NCI-H2227 treated with DMSO at 0.1 percent for 48 hours (cell line): Measurements from ENCODE around the gene RBBP9.
"Not testable (repeated sequence)": the region's sequence is repeated elsewhere in the genome, so short reads cannot be mapped to it uniquely, and the experiment has no call there.

ENCODE experiments used
- DNase-seq: peaks from one replicate; lab custom pipeline; 2025; lab: John Stamatoyannopoulos, UW

The RBBP9 gene

DNA sequence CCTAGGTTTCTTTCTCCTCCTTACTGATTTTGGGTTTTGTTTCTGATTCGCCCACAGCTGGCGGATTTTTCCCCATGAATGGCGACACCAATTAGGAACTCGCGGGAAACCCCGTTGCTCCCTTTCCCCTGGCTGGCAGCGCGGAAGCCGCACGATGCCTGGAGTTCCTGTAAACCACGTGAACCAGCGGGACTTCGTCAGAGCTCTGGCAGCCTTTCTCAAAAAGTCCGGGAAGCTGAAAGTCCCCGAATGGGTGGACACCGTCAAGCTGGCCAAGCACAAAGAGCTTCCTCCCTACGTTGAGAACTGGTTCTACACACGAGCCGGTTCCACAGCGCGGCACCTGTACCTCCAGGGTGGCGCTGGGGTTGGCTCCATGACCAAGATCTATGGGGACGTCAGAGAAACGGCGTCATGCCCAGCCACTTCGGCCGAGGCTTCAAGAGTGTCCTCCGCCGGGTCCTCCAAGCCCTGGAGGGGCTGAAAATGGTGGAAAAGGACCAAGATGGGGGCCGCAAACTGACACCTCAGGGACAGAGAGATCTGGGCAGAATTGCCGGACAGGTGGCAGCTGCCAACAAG is 7.5 kb upstream of the RBBP9 start:
- DNase-seq = no peak

DNA sequence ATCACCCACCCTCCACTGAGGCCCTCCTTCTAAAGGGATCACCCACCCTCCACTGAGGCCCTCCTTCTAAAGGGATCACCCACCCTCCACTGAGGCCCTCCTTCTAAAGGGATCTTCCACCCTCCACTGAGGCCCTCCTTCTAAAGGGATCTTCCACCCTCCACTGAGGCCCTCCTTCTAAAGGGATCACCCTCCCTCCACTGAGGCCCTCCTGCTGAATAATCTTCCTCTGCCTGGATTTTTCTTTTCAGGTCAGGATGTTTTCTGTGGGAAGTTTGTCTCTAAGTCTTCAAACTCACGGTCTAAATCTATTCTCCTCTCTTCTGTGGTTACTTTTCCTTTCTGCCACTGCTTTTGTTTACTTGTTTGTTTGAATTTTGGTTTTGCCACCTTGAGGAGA is 4.6 kb upstream of the RBBP9 start:
- not testable (repeated sequence) for DNase-seq

DNA sequence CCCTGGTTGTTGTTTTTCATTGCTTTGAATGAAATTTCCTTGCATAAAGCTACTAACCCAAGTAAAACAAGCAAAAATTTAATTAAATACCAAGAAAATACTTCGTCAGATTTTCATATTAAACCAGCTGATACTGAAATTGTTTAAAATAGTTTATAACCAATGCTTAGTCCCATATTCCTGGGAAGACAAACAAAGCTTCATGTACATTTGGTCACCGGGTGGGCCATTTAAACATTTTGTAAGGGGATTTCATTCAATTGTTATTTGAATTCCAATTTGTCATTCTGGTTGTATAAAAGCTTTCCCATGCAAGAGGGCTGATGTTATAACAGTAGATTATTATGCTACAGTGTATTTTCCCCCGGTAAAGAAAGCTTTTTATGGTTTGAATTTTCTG is 578 bp upstream of the RBBP9 start:
- no peak for DNase-seq

DNA sequence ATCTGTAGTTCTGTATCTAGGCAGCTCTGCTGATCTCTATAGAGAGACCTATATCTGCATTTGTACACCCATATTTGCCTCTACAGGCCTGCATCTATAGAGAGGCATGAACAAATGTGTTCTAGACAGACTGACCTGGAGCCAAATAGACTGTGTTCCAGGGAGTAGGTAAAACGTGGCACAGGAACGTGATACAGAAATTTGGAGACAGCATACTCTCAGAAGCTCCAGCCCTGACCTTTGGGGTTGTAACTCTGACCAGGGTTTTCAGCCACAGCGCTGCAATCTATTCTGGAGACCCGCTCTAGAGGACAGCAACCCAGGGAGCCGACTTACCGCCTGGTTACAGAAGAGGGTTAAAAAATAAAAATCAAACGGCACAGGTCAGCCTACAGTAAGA is 983 bp downstream of the RBBP9 start:
- no peak for DNase-seq

DNA sequence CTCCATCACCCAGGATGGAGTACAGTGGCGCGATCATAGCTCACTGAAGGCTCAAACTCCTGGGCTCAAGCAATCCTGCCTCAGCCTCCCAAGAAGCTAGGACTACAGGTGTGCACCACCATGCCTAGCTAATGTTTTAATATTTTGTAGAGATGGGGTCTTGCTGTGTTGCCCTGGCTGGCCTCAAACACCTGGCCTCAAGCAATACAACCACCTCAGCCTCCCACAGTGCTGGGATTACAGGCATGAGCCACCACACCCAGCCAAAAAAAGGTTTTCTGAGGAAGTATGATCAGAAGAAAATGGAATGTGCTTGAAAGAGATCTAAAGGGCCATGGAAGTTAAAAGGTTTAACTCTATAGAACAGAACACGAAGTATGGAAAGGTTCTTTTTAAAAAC is 8.7 kb downstream of the RBBP9 start:
- DNase-seq = no peak

DNA sequence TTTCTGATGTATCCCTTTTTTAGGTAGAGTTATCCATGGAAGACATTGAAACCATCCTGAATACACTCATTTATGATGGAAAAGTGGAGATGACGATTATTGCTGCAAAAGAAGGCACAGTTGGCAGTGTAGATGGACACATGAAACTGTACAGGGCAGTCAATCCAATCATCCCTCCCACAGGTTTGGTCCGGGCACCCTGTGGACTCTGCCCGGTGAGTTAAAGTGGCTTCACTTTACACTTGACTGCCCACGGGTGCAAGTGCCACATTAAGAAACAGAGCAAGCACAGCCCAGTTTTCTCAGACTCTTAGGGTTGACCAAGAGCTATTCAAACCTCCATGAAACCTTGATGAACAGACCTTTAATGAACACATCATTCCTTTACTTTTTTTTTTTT is 15.4 kb downstream of the RBBP9 start:
- DNase-seq = no peak

DNA sequence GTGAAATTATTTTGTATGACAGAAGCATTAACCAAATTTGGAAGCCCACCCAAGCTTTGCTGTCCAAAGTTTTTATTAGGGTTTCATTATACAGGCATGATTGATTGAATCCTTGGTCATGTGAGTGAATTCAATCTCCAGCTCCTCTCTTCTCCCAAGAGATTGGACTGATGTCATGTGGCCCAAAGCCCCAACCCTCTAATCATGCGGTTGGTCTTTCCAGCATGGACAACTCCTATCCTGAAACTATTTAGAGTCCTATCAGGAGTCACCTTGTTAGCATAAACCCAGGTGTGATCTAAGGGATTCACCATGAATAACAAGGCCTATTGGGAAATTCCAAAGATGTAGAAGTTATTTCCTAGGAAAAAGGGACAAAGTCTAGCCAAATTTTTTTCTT is 19.2 kb downstream of the RBBP9 start:
- DNase-seq = no peak

DNA sequence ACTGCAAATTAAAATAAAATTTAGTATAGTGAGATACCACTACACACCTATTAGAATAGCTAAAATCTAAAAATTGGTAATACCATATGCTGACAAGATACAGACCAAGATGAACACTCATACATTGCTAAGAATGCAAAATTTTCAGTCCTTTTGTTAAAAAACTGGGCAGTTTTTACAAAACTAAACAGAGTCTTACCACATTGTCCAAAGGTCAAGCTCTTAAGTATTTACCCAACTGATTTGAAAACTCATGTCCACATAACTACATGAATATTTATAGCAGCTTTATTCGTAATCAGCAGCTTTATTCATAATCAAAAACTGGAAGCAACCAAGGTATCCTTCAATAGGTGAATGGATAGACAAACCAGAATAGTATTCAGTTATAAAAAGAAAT is 19.8 kb downstream of the RBBP9 start:
- DNase-seq = no peak

DNA sequence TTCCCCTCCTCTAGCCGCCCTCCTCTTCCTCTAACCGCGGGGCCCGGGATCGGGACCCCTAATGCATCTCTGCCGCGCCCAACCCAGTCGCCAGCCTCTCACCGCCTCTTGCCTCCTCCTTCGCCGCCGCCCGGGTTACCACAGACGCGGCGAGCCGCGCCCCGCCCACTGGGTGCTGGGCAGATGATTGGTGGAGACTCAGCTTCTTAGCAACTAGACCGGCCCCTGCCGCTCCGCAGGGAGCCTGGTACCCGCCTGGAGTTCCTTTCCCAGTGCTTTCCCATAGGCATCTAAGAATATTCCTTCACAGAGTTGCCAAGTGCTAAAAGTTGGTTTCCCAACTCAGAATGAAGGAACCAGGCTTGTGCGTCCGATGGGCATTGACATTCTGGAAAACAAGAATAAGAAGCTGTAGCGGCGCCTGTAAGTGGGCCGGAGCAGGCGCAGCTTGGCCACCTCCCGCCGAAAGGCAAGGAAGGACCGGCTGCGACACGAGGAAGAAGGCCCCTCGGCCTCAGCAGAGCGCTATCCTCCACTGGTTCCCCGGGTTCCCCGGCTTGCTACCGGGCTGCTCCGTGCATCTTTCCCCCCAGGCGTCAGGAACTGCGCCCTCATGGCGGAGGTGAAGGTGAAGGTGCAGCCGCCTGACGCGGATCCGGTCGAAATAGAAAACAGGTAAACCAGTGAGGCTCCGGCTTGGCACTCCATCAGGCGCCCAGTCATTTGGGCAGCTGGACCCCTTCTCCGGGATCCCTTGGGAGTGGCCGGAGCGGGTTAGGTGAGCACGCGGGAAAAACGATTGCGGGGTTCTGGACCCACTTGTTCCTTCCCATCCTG is 29.9 kb downstream of the RBBP9 start, which contains the start of the genes DZANK1 and POLR3F:
DZANK1 (minus strand) TSS at position 137 of the 837 bp plus-strand sequence. CDS start 1,672 bp downstream, outside the sequence.
POLR3F (plus strand) TSS at position 497 of the 837 bp plus-strand sequence; CDS start at position 614, 117 bp downstream.
- peak; percentile 97 for DNase-seq

DNA sequence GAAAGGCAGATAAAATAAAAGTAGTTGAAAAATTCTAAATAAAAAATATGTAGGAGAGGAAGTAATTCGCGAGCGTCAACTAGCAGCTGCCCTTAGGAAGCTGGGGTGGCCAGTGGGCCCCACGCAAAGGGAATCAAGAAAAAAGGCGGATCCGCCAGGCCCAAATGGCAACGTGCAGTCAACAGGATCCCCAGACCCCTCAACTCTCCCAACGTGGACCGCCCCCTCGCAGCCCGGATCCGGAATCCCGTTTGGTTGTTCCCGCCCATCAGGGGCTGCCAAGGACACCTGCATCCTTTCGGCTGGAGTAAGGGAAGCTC is 30.5 kb downstream of the RBBP9 start:
- no peak for DNase-seq

DNA sequence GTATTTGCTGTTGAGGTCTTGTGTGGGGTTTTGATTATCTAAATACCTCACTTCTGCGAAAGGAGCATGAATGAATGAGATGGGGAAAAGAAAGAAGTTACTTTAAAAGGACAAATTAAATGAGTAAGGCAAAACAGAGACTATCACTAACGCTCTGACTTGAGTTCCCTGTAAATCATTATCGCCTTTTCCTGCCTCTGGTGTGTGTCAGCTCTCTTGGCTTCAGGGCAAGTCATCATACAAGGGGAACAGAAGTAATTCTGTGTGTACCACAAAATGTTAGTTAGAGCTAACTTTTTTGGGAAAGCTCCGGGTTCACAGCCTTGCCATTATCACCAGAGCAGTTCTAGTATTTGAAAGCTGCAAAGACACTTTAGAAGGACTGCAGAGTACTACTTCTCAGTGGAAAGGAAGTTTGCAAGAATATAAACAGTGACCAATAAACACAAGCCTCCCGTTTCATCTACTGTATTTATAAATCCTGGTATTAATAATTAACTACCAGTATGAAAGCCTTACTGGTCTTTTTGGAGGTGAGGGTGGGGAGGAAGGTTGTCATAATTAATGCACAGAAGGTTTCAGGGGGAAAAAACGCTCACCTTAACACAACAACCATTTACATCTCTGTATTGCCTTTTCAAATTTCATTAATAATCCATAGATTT is 31.4 kb downstream of the RBBP9 start:
- no peak for DNase-seq

DNA sequence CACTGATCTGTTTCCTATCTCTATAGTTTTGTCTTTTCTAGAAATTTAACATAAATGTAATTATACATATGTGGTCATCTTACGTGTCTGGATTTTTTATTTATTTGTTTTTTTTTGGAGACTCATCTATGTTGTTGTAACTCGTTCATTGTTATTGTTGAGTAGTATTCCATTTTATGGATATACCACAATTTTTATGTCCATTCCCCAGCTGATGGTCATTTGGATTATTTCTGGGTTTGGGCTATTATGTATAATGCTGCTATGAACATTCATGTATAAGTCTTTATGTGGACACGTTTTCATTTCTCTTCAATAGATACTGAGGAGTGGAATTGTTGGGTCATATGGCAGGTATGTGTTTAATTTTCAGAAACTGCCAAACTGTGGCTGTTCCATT is 40.4 kb downstream of the RBBP9 start:
- no peak for DNase-seq

DNA sequence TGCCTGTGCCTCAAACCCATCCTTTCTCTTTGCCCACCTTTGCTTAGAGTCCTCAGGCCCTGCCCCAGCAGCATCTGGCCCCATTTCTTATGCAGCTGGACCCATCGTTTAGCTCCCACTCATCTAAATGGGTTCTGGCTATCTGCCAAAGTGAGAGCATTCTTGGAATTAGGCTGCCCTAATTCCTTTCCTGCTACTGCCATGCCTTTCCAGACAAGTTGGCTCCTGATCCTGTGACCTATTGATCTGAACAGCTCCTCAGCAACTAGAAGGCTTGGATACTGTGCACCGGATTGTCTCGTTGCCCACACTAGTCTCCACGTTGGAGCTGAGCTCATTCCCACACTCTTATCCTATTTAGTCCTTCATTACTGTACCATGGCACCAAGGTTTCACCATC is 53.1 kb downstream of the RBBP9 start:
- DNase-seq = peak; percentile 87

DNA sequence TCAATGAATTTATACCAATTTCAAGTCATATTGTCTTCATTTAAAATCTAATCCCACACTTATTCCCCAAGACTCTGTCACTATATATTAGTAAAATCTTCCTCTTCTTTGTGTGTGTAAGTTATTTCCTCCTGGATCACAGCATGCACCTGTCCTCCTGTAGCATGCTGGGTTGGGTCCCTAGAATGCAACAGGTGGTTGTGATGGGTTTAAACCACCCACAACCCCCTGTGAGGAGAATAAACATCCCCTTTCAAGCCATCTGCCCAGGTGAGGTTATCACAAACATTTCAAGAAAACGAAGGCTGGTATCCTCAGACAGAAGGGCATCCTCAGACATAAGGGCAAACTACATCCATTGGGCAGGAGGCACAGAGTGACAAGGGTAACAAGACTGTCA is 56.6 kb downstream of the RBBP9 start:
- no peak for DNase-seq

DNA sequence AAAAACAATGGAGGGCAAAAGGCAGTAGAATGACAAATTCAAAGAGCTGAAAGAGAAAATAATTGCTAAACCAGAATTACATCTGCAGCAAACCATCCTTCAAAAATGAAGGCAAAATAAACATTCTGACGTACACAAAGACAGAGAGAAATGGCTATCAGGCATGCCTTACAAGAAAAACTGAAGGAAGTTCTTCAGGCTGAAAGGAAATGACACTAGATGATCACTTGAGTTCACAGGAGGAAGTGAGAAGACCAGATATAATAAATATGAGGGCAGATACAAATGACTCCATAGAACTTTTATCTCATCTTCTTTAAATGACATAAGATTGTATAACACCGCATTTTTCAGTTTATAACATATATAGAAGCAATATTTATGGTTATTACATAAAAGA is 60.2 kb downstream of the RBBP9 start:
- no peak for DNase-seq
